Measurements from ENCODE around the gene CYP27B1. TPM values are rescaled to one million over a fixed set of nuclear protein-coding genes. Genes with fewer than 3 reads are reported as not detected.
"Not testable (repeated sequence)": the region's sequence is repeated elsewhere in the genome, so short reads cannot be mapped to it uniquely, and the experiment has no call there.

The CYP27B1 gene
- total RNA-seq, 1 experiment from 2014 or later, result 6.9 TPM

GRCh38 chr12:57717131-57717530 is 49.7 kb downstream of the CYP27B1 start:
- Histone ChIP-seq H3K9me3 (no peaks in the 10 kb centered on the region), H3K27me3 (replicated peaks; ENCODE audit: control insufficient read depth, insufficient read depth, low read length) (no peaks in the 10 kb centered on the region), H3K4me3 (ENCODE audit: low read depth, low read length) (no peak overlapping the region), H3K4me1 (no peaks in the 10 kb centered on the region), H3K36me3 (ENCODE audit: control insufficient read depth, insufficient read depth, low read length) (no peaks in the 10 kb centered on the region)
- Mint-ChIP-seq H3K4me1 (ENCODE audit: low read depth, unreplicated experiment) (no peaks in the 10 kb centered on the region), H3K9me3 (ENCODE audit: unreplicated experiment) (no peaks in the 10 kb centered on the region), H3K27me3 (ENCODE audit: insufficient read depth, unreplicated experiment) (no peaks in the 10 kb centered on the region), H3K36me3 (ENCODE audit: insufficient read depth, unreplicated experiment) (peaks cover 12% of the 10 kb centered on the region), H3K27ac (ENCODE audit: unreplicated experiment) (no peak overlapping the region), H3K4me3 (ENCODE audit: unreplicated experiment) (no peak overlapping the region)
- no peak for TF ChIP-seq CTCF (IDR thresholded peaks at IDR 0.05; ENCODE audit: insufficient read depth in 1 of 2, low read depth in 1 of 2, low read length in 1 of 2, severe bottlenecking in 1 of 2, unreplicated experiment in 1 of 2)
- POLR2A ChIA-PET, result no interaction called here
- intact Hi-C loops (cut with micrococcal nuclease; ENCODE audit: unreplicated experiment), result no loop called here
- DNase-seq, result no peak
- CTCF ChIA-PET, result no interaction called here
- no TSS peak for BruUV-seq (replicated peaks)

GRCh38 chr12:57716305-57716704 is 50.6 kb downstream of the CYP27B1 start:
- ChIA-PET CTCF (no interaction called here), POLR2A (no interaction called here)
- Mint-ChIP-seq H3K36me3 (ENCODE audit: insufficient read depth, unreplicated experiment) (peaks cover 19% of the 10 kb centered on the region), H3K4me1 (ENCODE audit: low read depth, unreplicated experiment) (no peaks in the 10 kb centered on the region), H3K27me3 (ENCODE audit: insufficient read depth, unreplicated experiment) (no peaks in the 10 kb centered on the region), H3K9me3 (ENCODE audit: unreplicated experiment) (no peaks in the 10 kb centered on the region), H3K4me3 (ENCODE audit: unreplicated experiment) (no peak overlapping the region), H3K27ac (ENCODE audit: unreplicated experiment) (no peak overlapping the region)
- Histone ChIP-seq H3K36me3 (ENCODE audit: control insufficient read depth, insufficient read depth, low read length) (no peaks in the 10 kb centered on the region), H3K9me3 (no peaks in the 10 kb centered on the region), H3K27me3 (replicated peaks; ENCODE audit: control insufficient read depth, insufficient read depth, low read length) (no peaks in the 10 kb centered on the region), H3K4me1 (no peaks in the 10 kb centered on the region), H3K4me3 (ENCODE audit: low read depth, low read length) (no peak overlapping the region)
- no TSS peak for BruUV-seq (replicated peaks)
- TF ChIP-seq CTCF (IDR thresholded peaks at IDR 0.05; ENCODE audit: insufficient read depth in 1 of 2, low read depth in 1 of 2, low read length in 1 of 2, severe bottlenecking in 1 of 2, unreplicated experiment in 1 of 2), result no peak
- intact Hi-C loops (cut with micrococcal nuclease; ENCODE audit: unreplicated experiment), result no loop called here
- no peak for DNase-seq

- intact Hi-C loops (cut with micrococcal nuclease; ENCODE audit: unreplicated experiment), result no loop called here
- no peaks in the 10 kb centered on the region for H3K9me3 Mint-ChIP-seq (ENCODE audit: unreplicated experiment)
- BruUV-seq (replicated peaks), result no TSS peak
- no peaks in the 10 kb centered on the region for H3K9me3 ChIP-seq
- no peak for TF ChIP-seq CTCF (IDR thresholded peaks at IDR 0.05; ENCODE audit: insufficient read depth in 1 of 2, low read depth in 1 of 2, low read length in 1 of 2, severe bottlenecking in 1 of 2, unreplicated experiment in 1 of 2)
- H3K4me3 Mint-ChIP-seq (ENCODE audit: unreplicated experiment), result no peak overlapping the region
- H3K4me1 ChIP-seq, result no peaks in the 10 kb centered on the region
- ChIA-PET POLR2A (no interaction called here), CTCF (interaction anchor here (1.0 kb wide), 1 partner anchor 10 kb away, joined by 3 read pairs; no protein-coding TSS in a partner anchor)
- DNase-seq, result no peak
- H3K36me3 ChIP-seq (ENCODE audit: control insufficient read depth, insufficient read depth, low read length), result no peaks in the 10 kb centered on the region
- H3K4me1 Mint-ChIP-seq (ENCODE audit: low read depth, unreplicated experiment), result no peaks in the 10 kb centered on the region
- H3K4me3 ChIP-seq (ENCODE audit: low read depth, low read length), result no peak overlapping the region
- peaks cover 20% of the 10 kb centered on the region for H3K36me3 Mint-ChIP-seq (ENCODE audit: insufficient read depth, unreplicated experiment)
- no peaks in the 10 kb centered on the region for H3K27me3 Mint-ChIP-seq (ENCODE audit: insufficient read depth, unreplicated experiment)
- H3K27me3 ChIP-seq (replicated peaks; ENCODE audit: control insufficient read depth, insufficient read depth, low read length), result no peaks in the 10 kb centered on the region
- H3K27ac Mint-ChIP-seq (ENCODE audit: unreplicated experiment), result no peak overlapping the region
These were observed 51.1 kb downstream of the CYP27B1 start for GRCh38 chr12:57715786-57716185.

GRCh38 chr12:57715036-57715748 is 51.7 kb downstream of the CYP27B1 start:
- H3K4me3 ChIP-seq (ENCODE audit: low read depth, low read length); POLR2A ChIA-PET; intact Hi-C loops (cut with micrococcal nuclease; ENCODE audit: unreplicated experiment); H3K4me1 ChIP-seq; H3K9me3 ChIP-seq; H3K36me3 ChIP-seq (ENCODE audit: control insufficient read depth, insufficient read depth, low read length); BruUV-seq (replicated peaks); H3K4me3 Mint-ChIP-seq (ENCODE audit: unreplicated experiment); H3K9me3 Mint-ChIP-seq (ENCODE audit: unreplicated experiment); H3K27ac Mint-ChIP-seq (ENCODE audit: unreplicated experiment); H3K27me3 Mint-ChIP-seq (ENCODE audit: insufficient read depth, unreplicated experiment); H3K4me1 Mint-ChIP-seq (ENCODE audit: low read depth, unreplicated experiment); H3K27me3 ChIP-seq (replicated peaks; ENCODE audit: control insufficient read depth, insufficient read depth, low read length); DNase-seq: not testable (repeated sequence)
- H3K36me3 Mint-ChIP-seq (ENCODE audit: insufficient read depth, unreplicated experiment), result peaks cover 20% of the 10 kb centered on the region
- CTCF ChIA-PET, result interaction anchor here (1.0 kb wide), 1 partner anchor 11 kb away, joined by 3 read pairs; no protein-coding TSS in a partner anchor
